GM21367 (cell line): ENCODE results near the gene ILDR2.
A peak's percentile ranks its signal among the peaks of the same experiment; 100 is the strongest.

Experiments used
- ATAC-seq: cut with Tn5 transposase; IDR thresholded peaks from one replicate; pipeline ENCODE4 v1.9.1; 2021; ENCODE audit not compliant: unreplicated experiment

The ILDR2 gene, protein sequence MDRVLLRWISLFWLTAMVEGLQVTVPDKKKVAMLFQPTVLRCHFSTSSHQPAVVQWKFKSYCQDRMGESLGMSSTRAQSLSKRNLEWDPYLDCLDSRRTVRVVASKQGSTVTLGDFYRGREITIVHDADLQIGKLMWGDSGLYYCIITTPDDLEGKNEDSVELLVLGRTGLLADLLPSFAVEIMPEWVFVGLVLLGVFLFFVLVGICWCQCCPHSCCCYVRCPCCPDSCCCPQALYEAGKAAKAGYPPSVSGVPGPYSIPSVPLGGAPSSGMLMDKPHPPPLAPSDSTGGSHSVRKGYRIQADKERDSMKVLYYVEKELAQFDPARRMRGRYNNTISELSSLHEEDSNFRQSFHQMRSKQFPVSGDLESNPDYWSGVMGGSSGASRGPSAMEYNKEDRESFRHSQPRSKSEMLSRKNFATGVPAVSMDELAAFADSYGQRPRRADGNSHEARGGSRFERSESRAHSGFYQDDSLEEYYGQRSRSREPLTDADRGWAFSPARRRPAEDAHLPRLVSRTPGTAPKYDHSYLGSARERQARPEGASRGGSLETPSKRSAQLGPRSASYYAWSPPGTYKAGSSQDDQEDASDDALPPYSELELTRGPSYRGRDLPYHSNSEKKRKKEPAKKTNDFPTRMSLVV

DNA sequence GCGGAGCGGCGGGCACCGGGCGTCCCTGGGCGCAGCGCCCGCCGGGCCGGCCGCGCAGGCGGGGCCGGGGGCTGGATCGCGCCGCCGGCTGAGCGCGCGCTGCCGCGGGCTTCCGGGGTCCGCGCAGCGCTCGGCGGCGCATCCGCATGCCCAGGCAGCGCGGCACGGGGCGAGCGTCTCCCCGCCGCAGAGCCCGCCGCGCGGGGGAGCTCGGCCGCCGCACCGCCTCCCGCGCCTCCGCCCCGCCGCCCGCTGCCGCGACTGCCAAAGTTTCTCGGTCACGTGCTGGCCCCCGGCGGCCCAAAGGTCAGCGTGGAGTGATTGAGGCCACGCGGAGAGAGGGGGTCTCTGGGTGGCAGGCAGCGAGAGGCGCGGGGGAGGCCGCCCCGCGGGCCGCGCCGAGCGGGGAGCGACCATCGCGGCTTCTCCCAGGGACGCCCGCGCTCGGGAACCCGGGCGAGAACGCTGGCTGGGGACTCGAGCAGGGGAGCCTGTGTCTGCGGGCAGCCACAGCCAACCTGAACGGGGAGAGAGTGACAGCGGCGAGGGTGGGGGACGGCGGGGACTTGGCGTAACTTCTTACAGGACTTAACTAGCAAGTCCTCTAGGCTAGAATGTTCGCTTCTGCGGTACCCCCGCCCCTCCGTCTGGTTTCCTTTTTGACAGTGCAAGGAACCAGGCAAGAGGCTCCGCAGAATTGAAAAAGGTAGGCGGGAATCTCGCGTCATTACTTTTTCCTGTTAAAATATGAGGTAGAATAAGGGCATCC is at the start of gene ILDR2:
ILDR2 (minus strand) TSS at position 180 of the 769 bp plus-strand sequence. CDS start 272 bp downstream, outside the sequence.
- ATAC-seq: peak; percentile 55

DNA sequence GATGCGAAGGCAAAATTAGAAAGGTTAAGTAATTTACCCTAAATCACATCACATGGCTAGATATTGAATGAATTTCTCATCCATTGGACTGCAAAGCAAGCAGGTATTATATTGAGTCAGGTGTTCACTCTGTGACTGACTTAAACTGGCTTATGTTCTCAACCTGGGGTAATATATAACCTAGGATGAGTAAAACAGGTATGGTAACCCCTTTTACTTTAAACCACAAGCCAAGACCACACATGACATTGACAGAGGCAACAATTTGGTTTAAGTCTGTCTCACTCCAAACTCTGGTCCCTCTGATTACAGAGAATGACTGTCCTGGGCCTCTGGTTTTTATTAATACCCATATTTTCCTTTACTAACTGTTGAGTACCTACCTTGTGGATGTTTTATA is 47.0 kb upstream of the ILDR2 start:
- ATAC-seq: no peak

DNA sequence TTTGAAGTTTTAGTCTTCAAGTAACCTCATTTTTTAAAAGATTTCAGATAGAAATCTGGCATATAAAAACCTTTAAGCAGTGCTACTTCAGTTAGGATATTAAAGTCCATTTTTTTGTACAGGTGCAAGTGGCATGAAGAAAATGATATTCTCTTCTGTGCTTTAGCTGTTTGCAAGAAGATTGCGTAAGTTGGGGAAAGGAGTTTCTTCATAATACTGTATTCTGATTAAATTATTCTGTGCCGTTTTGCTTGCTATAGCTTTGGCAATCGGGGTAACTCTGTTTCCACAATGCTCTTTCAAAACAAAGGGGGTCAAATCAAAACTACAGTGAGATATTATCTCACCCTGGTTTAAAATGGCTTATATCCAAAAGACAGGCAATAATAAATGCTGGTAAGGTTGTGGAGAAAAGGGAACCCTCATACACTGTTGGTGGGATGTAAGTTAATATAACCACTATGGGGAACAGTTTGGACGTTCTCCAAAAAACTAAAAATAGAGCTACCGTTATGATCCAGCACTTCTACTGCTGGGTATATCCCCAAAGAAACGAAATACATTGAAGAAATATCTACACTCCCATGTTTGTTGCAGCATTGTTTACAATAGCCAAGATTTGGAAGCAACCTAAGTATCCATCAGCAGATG is 40.9 kb upstream of the ILDR2 start:
- ATAC-seq: no peak

DNA sequence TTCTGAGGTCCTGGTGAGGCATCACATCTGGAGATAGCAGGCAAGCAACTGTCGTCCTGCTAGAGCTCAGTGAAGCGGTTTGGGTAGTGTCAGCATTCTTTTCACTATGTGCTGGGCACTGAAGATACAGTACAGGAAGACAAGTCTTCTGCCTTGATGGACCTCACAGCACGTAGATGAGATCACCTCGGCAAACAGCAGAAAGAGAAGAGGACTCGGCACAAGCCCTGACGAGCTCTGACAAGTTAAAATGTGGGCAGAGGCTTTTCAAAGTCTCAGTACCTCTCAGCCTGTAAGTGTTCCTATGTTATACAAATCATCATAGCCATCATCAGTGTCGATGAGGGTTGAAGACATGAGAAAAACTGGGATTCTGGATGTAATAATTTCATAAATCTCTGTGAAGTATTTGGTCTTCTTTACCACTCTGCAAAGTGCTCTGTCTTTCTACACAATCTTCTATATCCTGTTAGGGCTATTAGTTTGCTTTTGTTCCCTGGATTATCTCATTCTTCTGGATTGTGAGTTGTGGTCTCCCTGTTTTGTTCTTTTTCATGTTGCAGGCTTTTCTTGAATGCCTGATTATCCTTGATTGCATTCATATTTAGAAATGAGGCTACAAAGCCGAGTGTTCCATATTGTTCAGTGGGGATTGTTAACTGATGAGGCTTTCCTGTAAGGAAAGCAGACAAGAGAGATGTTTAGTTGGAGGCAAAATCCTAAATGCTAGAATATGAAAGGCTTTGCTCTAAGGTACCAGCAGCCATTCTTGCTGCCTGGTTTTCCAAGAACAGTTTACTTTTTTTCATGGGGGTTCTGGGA is 38.0 kb upstream of the ILDR2 start:
- ATAC-seq: no peak

DNA sequence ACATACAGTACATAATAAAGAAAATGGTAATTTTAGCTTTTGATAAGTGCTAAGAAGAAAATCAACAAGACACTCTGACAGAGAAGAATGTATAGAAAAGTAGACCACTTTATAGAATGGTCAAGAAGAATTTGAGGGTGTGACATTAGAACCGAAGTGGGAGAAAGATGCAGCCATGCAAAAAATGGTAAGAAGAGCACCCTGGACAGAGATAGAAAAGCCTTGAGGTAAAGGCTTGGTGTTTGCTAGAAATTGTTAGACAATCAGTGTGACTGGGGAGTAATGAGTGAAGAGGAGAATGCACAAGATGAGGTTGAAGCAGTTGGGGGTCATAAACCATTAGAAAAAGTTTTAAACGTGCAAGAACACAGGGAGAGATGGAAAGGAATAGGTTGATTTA is 37.2 kb upstream of the ILDR2 start:
- no peak for ATAC-seq

DNA sequence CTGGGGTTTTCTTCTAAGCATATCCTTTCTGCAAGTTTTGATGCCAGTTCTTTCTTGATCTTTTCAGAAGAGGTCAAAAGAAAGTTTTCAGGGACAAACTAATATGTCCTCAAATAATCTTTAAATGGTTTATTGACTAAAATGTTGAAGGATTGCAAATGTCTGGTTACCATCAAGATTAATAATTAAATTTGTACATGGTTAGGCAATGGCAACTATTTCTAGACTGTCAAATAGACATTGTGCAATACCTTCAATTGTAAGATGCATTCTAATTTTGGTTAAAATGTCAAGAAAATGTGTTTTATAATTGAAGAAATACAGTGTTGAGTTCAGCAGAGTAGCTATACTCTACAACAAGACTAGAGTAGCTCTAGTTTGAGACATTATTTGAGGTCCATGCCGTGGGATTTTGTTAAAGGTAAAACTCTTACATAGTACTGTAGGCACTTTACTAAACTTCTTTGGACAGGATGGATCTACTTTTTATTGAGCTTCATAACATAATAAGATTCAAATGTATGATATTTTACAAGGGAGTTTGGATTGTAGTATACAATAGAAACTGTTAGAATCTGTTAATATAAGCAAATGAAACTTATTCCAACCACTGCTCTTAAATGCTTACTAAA is 36.3 kb upstream of the ILDR2 start:
- ATAC-seq: no peak

DNA sequence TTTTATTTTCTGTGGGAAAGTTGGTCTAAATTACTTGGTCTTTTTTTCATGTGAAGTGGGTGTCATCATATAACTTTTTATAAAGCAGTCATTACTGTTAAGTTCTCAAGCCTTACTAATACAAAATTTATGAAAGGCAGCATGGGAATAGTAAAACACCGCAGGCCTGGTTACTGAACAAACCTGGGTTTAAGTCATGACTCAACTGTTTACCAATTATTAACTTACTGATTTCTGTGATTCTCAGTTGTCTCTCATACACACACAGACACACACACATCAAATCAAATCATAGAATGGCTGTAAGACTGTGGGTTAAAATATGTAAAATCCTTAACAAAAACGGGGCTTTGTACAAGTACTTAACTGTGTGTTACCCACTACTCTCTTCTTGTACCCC is 28.4 kb upstream of the ILDR2 start:
- ATAC-seq: no peak

DNA sequence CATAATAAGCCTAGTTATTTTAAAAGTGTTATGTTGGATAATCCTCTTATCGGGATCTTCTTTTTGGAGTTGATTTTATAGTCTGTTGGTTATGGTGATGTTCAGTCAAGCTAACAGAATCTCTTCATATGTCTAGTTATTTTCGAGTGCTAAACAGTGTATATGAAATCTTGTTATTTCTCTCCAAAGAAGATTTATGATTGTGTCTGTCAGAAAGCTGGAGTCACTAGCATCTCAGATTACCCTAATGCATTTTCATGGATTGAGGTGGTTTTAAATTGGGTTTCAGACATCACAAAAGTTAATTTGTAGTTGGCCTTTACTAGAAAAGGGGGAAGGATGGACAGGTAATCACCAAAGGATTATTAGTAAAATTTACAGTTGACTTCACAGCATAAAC is 27.0 kb upstream of the ILDR2 start:
- no peak for ATAC-seq

DNA sequence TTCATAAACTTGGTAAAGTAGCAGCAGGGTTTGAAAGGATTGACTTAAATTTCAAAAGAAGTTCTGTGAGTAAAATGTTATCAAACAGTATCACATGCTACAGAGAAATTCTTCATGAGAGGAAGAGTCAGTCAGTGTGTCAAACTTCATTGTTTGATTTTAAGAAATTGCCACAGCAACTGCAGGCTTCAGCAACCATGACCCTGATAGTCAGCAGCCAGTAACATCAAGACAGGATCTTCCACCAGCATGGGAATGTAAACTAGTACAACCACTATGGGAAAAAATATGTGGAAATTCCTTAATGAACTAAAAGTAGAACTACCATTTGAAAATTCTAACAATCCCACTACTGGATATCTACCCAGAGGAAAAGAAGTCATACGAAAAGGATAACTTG is 25.2 kb upstream of the ILDR2 start:
- no peak for ATAC-seq

DNA sequence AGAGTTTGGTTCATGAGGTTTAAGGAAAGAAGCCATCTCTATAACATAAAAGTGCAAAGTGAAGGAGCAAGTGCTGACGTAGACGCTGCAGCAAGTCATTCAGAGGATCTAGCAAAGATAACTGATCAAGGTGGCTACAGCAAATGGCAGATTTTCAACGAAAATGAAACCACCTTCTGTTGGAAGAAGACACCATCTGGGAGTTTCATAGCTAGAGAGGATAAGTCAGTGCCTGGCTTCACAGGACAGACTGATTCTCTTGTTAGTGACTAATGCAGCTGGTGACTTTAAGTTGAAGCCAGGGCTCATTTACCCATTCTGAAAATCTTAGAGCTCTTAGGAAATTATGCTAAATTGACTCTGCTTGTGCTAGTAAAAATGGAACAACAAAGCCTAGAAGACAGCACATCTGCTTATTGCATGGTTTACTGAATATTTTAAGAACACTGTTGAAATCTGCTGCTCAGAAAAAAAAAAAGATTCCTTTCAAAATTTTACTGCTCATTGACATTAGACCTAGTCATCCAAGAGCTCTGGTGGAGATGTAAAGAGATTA is 24.2 kb upstream of the ILDR2 start:
- no peak for ATAC-seq

DNA sequence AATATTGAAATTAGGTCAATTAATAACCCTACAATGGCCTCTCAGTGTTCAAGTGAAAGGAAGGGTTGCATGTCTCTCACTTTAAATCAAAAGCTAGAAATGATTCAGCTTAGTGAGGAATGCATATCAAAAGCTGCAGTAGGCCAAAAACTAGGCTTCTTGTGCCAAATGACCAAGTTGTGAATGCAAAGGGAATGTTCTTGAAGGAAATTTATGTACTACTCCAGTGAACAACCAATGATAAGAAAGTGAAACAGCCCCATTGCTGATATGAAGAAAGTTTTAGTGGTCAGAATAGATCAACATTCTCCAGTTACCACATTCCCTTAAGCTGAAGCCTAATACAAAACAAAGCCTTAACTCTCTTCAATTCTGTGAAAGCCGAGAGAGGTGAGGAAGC is 23.7 kb upstream of the ILDR2 start:
- ATAC-seq: no peak

DNA sequence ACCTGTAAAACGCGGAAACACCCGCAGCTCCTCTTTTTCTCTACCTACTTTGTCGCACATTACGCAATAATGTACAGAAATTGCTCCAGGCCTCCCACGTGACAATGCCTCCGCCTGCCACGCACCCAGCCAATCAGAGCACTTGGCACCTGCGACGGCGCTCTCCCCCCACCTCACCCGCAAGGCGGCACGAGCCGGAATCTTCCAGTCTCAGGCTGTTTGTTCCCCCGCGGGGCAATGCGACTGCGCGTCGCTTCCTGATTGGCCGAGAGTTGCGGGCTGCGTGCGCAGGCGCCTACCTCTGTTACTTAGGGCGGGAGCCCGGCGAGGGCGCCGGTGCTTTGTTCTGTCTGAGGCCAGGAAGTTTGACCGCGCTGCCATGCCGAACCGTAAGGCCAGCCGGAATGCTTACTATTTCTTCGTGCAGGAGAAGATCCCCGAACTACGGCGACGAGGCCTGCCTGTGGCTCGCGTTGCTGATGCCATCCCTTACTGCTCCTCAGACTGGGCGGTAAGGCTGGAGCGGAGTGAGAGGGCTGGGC is 13.7 kb upstream of the ILDR2 start, which contains the start of gene MAEL:
MAEL (plus strand) TSS at position 307 of the 542 bp plus-strand sequence; CDS start at position 380, 73 bp downstream.
- no peak for ATAC-seq

DNA sequence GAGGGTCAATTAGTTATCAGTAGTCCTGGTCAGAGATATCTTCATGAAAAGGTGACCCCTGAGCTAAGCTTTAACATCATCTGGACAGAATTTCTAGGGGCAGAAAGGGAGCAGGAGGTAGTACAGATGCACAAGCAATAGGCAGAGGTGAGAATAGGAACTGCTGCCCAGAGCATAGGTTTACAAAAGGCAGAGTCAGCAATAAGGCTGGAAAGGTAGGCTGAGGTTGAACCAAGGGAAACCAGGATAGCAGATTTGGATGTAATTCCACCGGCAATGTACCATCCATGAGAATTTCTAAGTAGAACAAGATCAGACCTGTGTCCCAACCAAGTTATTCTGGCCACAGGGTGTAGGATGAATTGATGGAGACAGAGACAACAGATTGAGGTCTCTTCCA is 6.2 kb upstream of the ILDR2 start:
- ATAC-seq: no peak

DNA sequence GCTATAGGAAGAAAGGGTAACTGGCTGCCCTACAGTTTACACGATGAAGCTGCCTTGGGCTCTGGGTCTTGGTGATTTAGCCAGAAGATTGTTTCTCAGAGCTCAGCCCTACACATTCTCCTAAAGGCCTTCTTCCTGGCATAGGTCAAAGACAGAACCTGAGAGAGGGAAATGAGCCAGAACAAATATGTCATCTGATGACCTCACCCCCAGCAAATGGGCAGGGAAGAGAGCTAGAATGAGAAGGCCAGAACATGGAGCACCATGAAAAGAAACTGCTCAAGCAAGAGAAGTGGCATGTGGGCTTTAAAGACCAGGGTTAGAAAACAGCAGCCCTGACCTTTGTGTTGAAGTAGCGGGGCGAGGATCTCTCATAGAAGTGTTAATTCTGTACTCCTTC is 5.5 kb upstream of the ILDR2 start:
- no peak for ATAC-seq

DNA sequence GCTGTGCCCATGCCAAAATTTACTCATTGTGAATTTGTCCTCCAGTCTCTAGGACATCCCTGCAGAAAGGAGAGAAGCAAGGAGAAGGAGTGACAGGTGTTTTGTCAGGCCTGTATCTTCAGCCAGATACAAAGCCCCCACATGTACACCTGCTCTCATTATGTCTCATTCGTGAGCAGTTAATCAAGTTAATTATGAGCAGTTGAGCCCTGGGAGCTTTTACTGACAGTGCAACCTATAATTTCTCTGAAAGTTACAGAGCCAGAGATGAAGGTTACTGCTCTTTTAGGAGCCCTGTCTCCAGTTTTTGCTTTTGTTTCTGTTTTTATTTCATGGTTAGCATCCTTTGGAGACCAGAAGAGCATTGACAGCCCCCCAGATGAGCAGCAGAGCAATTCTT is 5.0 kb upstream of the ILDR2 start:
- no peak for ATAC-seq

DNA sequence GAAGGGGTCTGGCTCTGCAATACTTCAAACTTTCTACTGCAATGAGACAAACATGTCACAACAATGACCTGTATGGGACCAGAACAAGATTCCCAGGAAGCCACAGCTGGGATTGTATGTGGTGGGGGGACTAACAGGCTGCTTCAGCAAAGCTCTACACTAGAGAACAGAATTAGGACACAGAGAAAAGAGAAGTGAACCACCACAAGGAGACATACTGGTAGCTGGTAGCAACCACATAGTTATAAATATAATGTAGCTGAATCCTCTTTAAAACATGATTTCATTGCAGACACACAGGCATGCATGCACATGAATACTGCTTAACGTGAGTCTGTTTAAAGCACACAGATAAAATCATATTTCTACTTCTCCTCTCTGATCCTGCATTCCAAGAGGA is 3.5 kb upstream of the ILDR2 start:
- ATAC-seq: peak; percentile 40

DNA sequence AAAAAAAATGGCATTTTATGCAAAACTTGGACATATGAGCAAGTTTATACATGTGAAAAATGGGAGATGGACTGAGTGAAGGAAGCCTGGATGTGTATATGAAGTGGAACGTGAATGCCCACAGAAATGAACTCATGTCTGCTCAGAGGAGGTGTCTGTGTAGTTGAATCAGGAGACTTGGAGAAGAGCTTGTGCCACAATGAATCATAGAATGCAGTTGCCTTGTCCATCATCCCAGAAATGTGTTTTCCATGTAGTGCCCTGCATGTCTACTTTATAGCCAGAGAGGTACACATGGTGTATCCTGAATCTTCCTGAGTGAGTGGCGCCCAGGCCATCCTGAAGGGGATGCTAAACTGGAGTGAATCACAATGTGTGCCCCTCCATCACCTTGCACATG is 2.6 kb upstream of the ILDR2 start:
- ATAC-seq: no peak

DNA sequence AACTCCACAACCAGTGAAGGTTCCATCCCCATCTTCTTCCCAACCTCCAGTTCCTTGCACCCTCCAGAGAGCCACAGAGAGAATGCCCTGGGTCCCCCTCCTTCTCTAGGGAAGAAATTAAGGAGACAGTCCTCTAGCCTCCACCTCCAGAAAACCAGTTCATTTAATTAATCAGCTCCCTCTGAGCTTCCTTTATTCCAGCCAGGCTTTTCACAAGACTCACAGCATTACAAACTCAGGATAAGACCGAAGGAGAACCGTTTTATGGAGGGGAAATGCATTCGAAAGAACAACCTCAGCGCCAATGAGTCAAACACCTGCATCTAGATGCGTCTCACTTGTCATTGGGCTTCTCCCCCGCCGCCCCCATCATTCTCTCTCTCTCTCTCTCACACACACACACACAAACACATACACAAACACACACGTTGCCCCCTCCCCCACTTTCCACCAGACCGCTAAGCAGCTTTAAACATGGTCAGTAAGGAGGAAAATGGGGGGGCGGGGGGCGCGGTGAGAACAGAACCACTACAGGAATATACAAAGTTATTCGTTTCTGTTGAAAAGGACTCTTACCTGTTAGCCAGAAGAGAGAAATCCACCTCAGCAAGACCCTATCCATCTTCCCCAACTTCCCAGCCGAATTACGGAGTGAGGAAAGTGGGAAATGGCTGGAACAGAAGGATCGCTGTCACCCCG is 544 bp downstream of the ILDR2 start:
- no peak for ATAC-seq

DNA sequence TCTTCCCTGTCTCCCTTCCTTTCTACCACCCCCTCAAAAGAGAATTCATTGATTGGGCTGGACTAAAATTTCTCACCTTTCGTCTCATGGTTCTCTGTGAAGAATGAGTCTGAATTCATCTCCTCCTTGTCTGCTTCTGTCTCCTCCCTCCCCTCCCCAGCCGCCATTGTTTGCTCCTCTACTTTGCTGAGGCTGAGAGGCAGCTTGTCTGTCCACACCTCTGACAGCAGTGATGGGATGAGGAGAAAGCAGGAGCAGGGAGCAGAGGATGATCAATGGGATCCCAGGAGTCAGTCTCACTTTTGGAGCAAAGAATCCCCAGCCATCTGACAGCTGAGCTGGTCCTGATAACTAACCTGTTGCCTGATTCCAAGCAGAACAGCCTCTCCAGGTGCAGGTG is 2.5 kb downstream of the ILDR2 start:
- ATAC-seq: no peak
